IMR-90 (cell line): ENCODE measurements around the gene NLRP3.

ENCODE experiments used
- CTCF ChIP-seq: conservative IDR thresholded peaks from 2 replicates; pipeline ENCODE4 v1.5.1; 2012; ENCODE audit warnings: mild to moderate bottlenecking, low read depth, low read length, improper control_type of control experiment
- POLR2A ChIP-seq: IDR thresholded peaks from 2 replicates; pipeline ENCODE4 v1.6.1; 2012; ENCODE audit warnings: mild to moderate bottlenecking, low read depth, low read length

- no peak for TF ChIP-seq CTCF
- no peak for TF ChIP-seq POLR2A
These were observed 35.5 kb downstream of the NLRP3 start for GRCh38 chr1:247451388-247452010.
